Right atrium auricular region (tissue), 2 donors: ENCODE data around the gene FAM81A. TPM values are rescaled to one million over a fixed set of nuclear protein-coding genes. Genes with fewer than 3 reads are reported as not detected.

Experiments used
- DNase-seq: peaks from one replicate; pipeline ENCODE4 v3.0.0-alpha.2; 2019; ENCODE audit warnings: low spot score
- H3K27ac ChIP-seq, 2 donors: fragments of 200-600 bp; sonication (generic); 1 replicate in 1 of 2; 2 replicates in 1 of 2; pipeline ENCODE4 v1.5.1; 2016 to 2019
- H3K27me3 ChIP-seq, 2 donors: fragments of 200-600 bp; sonication (generic); one replicate each; pipeline versions ENCODE4 v1.5.1 to v1.6.0; 2017 to 2019
- H3K36me3 ChIP-seq: fragments of 200-600 bp; sonication (generic); one replicate; pipeline ENCODE4 v1.5.1; 2016
- H3K4me1 ChIP-seq, 2 donors: fragments of 200-600 bp; sonication (generic); one replicate each; pipeline versions ENCODE4 v1.5.1 to v1.6.0; 2017 to 2019
- H3K4me3 ChIP-seq, 2 donors: fragments of 200-600 bp; sonication (generic); 1 replicate in 1 of 2; 2 replicates in 1 of 2; pipeline ENCODE4 v1.5.1; 2017 to 2019; ENCODE audit warnings: mild to moderate bottlenecking in 1 of 2, moderate library complexity in 1 of 2
- H3K9me3 ChIP-seq, 2 donors: fragments of 200-600 bp; sonication (generic); one replicate each; pipeline ENCODE4 v1.5.1; 2019
- CTCF ChIP-seq, 2 donors: fragments of 200-600 bp; sonication (generic); IDR thresholded peaks; one replicate each; pipeline ENCODE4 v1.5.1; 2019; ENCODE audit warnings: antibody characterized with exemption in 2 of 2
- total RNA-seq, 2 donors: library from RNA; depleted of rRNA; stranded (reverse); fragments of >200 nt; gene quantifications; one replicate each; pipeline ENCODE4 v1.1.0, GENCODE V29; 2016

FAM81A gene
- total RNA-seq, 2 donors from 2014 or later: 0.98 to 2.0 TPM

- TF ChIP-seq CTCF (IDR thresholded peaks at IDR 0.05): no peak
- no peaks in the 10 kb centered on the region for H3K36me3 ChIP-seq
- no peak overlapping the region for H3K27ac ChIP-seq
- H3K4me1 ChIP-seq: no peaks in the 10 kb centered on the region
- no peak overlapping the region for H3K4me3 ChIP-seq
- no peaks in the 10 kb centered on the region for H3K9me3 ChIP-seq
- H3K27me3 ChIP-seq: no peaks in the 10 kb centered on the region
- DNase-seq: no peak
Measured at GRCh38 chr15:59447367-59447766, 9.4 kb downstream of the FAM81A start.

GRCh38 chr15:59448871-59449270 is 10.9 kb downstream of the FAM81A start:
- no peak overlapping the region for H3K27ac ChIP-seq
- TF ChIP-seq CTCF (IDR thresholded peaks at IDR 0.05): no peak
- no peaks in the 10 kb centered on the region for H3K27me3 ChIP-seq
- no peak overlapping the region for H3K4me3 ChIP-seq
- no peaks in the 10 kb centered on the region for H3K4me1 ChIP-seq
- no peak for DNase-seq
- no peaks in the 10 kb centered on the region for H3K9me3 ChIP-seq
- no peaks in the 10 kb centered on the region for H3K36me3 ChIP-seq

GRCh38 chr15:59453474-59454215 is 15.7 kb downstream of the FAM81A start:
- TF ChIP-seq CTCF (IDR thresholded peaks at IDR 0.05): no peak
- no peaks in the 10 kb centered on the region for H3K36me3 ChIP-seq
- no peak overlapping the region for H3K4me3 ChIP-seq
- DNase-seq: no peak
- no peak overlapping the region for H3K27ac ChIP-seq
- H3K27me3 ChIP-seq: no peaks in the 10 kb centered on the region
- no peaks in the 10 kb centered on the region for H3K4me1 ChIP-seq
- H3K9me3 ChIP-seq: no peaks in the 10 kb centered on the region

GRCh38 chr15:59456114-59456513 is 18.1 kb downstream of the FAM81A start:
- H3K4me3 ChIP-seq: no peak overlapping the region
- no peaks in the 10 kb centered on the region for H3K9me3 ChIP-seq
- TF ChIP-seq CTCF (IDR thresholded peaks at IDR 0.05): no peak
- no peaks in the 10 kb centered on the region for H3K36me3 ChIP-seq
- no peaks in the 10 kb centered on the region for H3K4me1 ChIP-seq
- no peaks in the 10 kb centered on the region for H3K27me3 ChIP-seq
- no peak for DNase-seq
- H3K27ac ChIP-seq: no peak overlapping the region

GRCh38 chr15:59457103-59457502 is 19.1 kb downstream of the FAM81A start:
- no peak for TF ChIP-seq CTCF (IDR thresholded peaks at IDR 0.05)
- Histone ChIP-seq H3K9me3 (peaks cover 0 to 4% of the 10 kb centered on the region in 2 donors), H3K36me3 (no peaks in the 10 kb centered on the region), H3K4me3 (no peak overlapping the region), H3K27ac (no peak overlapping the region), H3K27me3 (no peaks in the 10 kb centered on the region), H3K4me1 (no peaks in the 10 kb centered on the region)
- no peak for DNase-seq

GRCh38 chr15:59461521-59461920 is 23.5 kb downstream of the FAM81A start:
- no peak overlapping the region for H3K27ac ChIP-seq
- no peaks in the 10 kb centered on the region for H3K36me3 ChIP-seq
- no peaks in the 10 kb centered on the region for H3K27me3 ChIP-seq
- TF ChIP-seq CTCF (IDR thresholded peaks at IDR 0.05): no peak
- no peak for DNase-seq
- no peaks in the 10 kb centered on the region for H3K4me1 ChIP-seq
- H3K4me3 ChIP-seq: no peak overlapping the region
- H3K9me3 ChIP-seq: peaks cover 0 to 10% of the 10 kb centered on the region in 2 donors
